Liver (tissue), 3 donors: Measurements from ENCODE around the gene SSR3.
A peak's percentile ranks its signal among the peaks of the same experiment; 100 is the strongest.

Experiments
- CTCF ChIP-seq: fragments of 150-350 bp; IDR thresholded peaks from 2 replicates; pipeline ENCODE4 v1.5.1; 2017; ENCODE audit warnings: improper control_type of control experiment, low read depth, low read length; ENCODE audit not compliant: missing input control
- JUND ChIP-seq, 2 donors: IDR thresholded peaks; 2 replicates each; pipeline ENCODE4 v1.6.1; 2016; ENCODE audit warnings: antibody characterized with exemption in 2 of 2
- MAX ChIP-seq: IDR thresholded peaks from 2 replicates; pipeline ENCODE4 v1.6.1; 2016; ENCODE audit warnings: antibody characterized with exemption
- REST ChIP-seq: IDR thresholded peaks from 2 replicates; pipeline ENCODE4 v1.6.1; 2016; ENCODE audit warnings: antibody characterized with exemption, mild to moderate bottlenecking
- SP1 ChIP-seq: IDR thresholded peaks from 2 replicates; pipeline ENCODE4 v1.6.1; 2018; ENCODE audit warnings: antibody characterized with exemption, mild to moderate bottlenecking
- YY1 ChIP-seq: IDR thresholded peaks from 2 replicates; pipeline ENCODE4 v1.6.1; 2016; ENCODE audit warnings: antibody characterized with exemption, mild to moderate bottlenecking
- TF ChIP-seq, protein P1 (sequence below): IDR thresholded peaks from 2 replicates; pipeline ENCODE4 v1.6.1; 2016; ENCODE audit warnings: antibody characterized with exemption
- donor health status: healthy.
- donor health status: healthy.

DNA sequence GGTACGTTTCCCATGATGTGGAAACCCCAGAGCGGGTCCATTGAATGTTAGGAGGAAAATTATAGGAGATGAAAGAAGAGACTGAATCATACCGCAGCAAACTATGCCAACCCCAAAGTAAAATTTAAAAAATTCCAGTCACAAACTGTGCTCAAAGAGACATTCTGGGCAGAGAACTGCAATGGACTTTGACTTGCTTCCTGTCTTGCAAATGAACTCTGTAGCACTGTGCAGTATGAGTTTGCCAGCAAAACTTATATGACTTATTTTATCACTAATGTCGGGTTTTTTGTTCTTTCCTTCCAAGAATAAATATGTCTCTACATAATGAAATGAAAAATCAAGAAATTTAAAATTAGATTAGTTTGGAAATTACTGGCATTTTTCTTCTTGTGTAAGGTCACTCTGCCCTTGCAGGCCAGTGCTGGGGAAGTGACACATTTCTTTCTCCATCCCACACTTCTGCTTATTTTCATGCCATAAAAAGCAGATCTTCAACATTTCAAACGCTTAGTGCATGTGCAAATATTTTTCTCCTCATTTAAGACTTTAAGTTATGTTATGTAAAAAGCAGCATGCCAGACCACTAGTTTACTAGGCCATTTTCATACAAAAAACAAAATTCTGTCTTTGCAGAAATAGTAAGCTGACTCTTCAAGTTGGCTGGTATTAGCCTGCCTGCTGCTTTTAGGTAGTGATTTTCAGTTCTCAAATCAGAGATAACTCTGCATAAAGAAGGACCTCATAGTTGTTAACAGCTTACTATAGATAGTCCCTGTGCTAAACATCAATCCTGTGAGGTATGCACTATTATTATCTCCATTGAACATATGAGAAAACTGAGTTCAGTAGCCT, 32.2 kb upstream of the SSR3 start:
- no peak for TF ChIP-seq CTCF
- peak; percentile 18 for TF ChIP-seq SP1
- no peak for TF ChIP-seq REST
- TF ChIP-seq, protein P1, sequence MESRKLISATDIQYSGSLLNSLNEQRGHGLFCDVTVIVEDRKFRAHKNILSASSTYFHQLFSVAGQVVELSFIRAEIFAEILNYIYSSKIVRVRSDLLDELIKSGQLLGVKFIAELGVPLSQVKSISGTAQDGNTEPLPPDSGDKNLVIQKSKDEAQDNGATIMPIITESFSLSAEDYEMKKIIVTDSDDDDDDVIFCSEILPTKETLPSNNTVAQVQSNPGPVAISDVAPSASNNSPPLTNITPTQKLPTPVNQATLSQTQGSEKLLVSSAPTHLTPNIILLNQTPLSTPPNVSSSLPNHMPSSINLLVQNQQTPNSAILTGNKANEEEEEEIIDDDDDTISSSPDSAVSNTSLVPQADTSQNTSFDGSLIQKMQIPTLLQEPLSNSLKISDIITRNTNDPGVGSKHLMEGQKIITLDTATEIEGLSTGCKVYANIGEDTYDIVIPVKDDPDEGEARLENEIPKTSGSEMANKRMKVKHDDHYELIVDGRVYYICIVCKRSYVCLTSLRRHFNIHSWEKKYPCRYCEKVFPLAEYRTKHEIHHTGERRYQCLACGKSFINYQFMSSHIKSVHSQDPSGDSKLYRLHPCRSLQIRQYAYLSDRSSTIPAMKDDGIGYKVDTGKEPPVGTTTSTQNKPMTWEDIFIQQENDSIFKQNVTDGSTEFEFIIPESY, result no peak
- TF ChIP-seq YY1, result no peak
- no peak for TF ChIP-seq JUND (IDR thresholded peaks at IDR 0.05)
- TF ChIP-seq MAX, result no peak
